ENCODE measurements around the gene NFE2L1.

DNA sequence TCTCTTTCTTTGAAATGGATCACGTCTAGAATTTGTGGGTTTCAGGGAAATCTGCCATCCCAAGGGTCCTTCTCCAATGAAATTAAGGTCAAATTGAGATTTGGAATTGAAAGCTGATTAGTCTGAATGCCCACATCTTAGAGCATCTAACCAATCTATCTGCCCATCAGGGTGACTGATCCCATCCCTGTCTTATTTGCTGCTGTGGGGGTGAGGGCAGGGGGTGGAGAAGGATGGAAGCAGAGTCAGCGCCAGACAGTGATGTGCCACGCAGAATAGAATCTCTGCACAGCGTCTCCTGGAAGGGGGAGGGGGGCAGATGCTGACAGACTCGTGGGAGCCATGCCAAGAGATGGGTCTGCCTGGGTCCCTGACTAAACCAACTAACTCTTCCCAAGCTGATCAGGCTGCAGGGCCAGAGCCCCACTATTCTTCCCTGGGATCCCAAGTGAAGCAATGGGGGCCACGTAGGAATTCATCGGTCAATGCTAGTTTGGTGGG lies 45.2 kb upstream of the NFE2L1 start:
- TF ChIP-seq, protein P1, sequence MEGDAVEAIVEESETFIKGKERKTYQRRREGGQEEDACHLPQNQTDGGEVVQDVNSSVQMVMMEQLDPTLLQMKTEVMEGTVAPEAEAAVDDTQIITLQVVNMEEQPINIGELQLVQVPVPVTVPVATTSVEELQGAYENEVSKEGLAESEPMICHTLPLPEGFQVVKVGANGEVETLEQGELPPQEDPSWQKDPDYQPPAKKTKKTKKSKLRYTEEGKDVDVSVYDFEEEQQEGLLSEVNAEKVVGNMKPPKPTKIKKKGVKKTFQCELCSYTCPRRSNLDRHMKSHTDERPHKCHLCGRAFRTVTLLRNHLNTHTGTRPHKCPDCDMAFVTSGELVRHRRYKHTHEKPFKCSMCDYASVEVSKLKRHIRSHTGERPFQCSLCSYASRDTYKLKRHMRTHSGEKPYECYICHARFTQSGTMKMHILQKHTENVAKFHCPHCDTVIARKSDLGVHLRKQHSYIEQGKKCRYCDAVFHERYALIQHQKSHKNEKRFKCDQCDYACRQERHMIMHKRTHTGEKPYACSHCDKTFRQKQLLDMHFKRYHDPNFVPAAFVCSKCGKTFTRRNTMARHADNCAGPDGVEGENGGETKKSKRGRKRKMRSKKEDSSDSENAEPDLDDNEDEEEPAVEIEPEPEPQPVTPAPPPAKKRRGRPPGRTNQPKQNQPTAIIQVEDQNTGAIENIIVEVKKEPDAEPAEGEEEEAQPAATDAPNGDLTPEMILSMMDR (IDR thresholded peaks at IDR 0.05), result no peak
- no peak for TF ChIP-seq POLR2A (IDR thresholded peaks at IDR 0.05)
